Uterus (tissue), 4 donors: ENCODE measurements around the gene FAM200C. TPM values are rescaled to one million over a fixed set of nuclear protein-coding genes. Genes with fewer than 3 reads are reported as not detected.

Source experiments
- DNase-seq, 2 donors: peaks; one replicate each; pipeline ENCODE4 v3.0.0-alpha.2; 2019 to 2020
- H3K27ac ChIP-seq, 2 donors: fragments of 200-600 bp; sonication (generic); 1 replicate in 1 of 2; 2 replicates in 1 of 2; pipeline ENCODE4 v1.5.1; 2016 to 2018
- H3K27me3 ChIP-seq, 2 donors: fragments of 200-600 bp; sonication (generic); one replicate each; pipeline ENCODE4 v1.5.1; 2018 to 2019; ENCODE audit warnings: control low read depth in 1 of 2
- H3K36me3 ChIP-seq, 2 donors: fragments of 200-600 bp; sonication (generic); one replicate each; pipeline ENCODE4 v1.5.1; 2019; ENCODE audit warnings: control low read depth in 1 of 2
- H3K4me1 ChIP-seq, 2 donors: fragments of 200-600 bp; sonication (generic); one replicate each; pipeline ENCODE4 v1.5.1; 2018 to 2019; ENCODE audit warnings: control low read depth in 1 of 2
- H3K4me3 ChIP-seq, 2 donors: fragments of 200-600 bp; sonication (generic); 1 replicate in 1 of 2; 2 replicates in 1 of 2; pipeline ENCODE4 v1.5.1; 2018 to 2019; ENCODE audit warnings: mild to moderate bottlenecking in 1 of 2
- H3K9me3 ChIP-seq, 2 donors: fragments of 200-600 bp; sonication (generic); one replicate each; pipeline ENCODE4 v1.5.1; 2019; ENCODE audit warnings: control low read depth in 1 of 2
- POLR2A ChIP-seq, 2 donors: fragments of 450-650 bp; IDR thresholded peaks; one replicate each; pipeline ENCODE4 v1.6.1; 2016; ENCODE audit warnings: antibody characterized with exemption in 2 of 2, mild to moderate bottlenecking in 1 of 2, moderate library complexity in 1 of 2
- intact Hi-C: fragments of 100-400 bp; cut with DNase I; formaldehyde crosslinking; loops from one replicate; pipeline ENCODE4 v1.15.1; 2023; ENCODE audit warnings: low total_unique reads
- total RNA-seq, 4 donors: library from RNA; depleted of rRNA in 3 of 4; stranded (reverse); fragments of >200 nt in 3 of 4; gene quantifications; one replicate each; pipeline versions ENCODE4 v1.1.0 to v1.2.4, GENCODE V29; 2014 to 2023
- TF ChIP-seq, protein P1 (sequence below), 4 experiments: fragments of 200-600 bp in 2 of 4; fragments of 450-650 bp in 2 of 4; sonication (generic) in 2 of 4; IDR thresholded peaks; one replicate each; pipeline ENCODE4 v1.5.1; 2016 to 2019; ENCODE audit warnings: antibody characterized with exemption in 4 of 4, mild to moderate bottlenecking in 2 of 4, moderate library complexity in 1 of 4
- donor health status: DM: yes; HTN: yes; CAD: no.

The FAM200C gene
- total RNA-seq, 4 donors from 2014 or later = 6.1 to 34.1 (median 18.4) TPM

DNA sequence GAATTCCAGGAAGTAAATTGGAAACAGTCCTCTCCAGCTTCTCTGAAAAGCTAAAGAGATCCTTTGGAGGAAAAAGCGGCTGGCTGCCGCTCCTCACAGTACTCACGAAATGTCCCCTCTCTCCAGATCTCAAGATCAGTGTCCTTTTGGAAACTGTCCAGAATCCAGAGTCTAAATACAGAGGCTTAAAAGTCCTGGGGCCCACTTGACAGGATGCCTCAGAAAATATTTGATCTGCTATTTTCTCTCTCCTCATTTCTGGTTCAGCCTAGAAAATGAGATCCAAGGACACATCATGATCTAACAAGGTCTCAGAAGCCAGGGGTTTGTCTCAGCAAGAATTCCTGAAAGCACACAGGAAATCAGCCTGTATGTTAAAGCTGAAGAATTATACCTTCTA is 36.6 kb downstream of the FAM200C start:
- Histone ChIP-seq H3K4me1 (peaks cover 0 to 3% of the 10 kb centered on the region in 2 donors), H3K36me3 (no peaks in the 10 kb centered on the region), H3K27me3 (no peaks in the 10 kb centered on the region), H3K27ac (peak overlapping the region; percentile 62 to 69), H3K9me3 (no peaks in the 10 kb centered on the region), H3K4me3 (no peak overlapping the region)
- intact Hi-C loops = no loop called here
- no peak for TF ChIP-seq POLR2A (IDR thresholded peaks at IDR 0.05)
- TF ChIP-seq, protein P1, sequence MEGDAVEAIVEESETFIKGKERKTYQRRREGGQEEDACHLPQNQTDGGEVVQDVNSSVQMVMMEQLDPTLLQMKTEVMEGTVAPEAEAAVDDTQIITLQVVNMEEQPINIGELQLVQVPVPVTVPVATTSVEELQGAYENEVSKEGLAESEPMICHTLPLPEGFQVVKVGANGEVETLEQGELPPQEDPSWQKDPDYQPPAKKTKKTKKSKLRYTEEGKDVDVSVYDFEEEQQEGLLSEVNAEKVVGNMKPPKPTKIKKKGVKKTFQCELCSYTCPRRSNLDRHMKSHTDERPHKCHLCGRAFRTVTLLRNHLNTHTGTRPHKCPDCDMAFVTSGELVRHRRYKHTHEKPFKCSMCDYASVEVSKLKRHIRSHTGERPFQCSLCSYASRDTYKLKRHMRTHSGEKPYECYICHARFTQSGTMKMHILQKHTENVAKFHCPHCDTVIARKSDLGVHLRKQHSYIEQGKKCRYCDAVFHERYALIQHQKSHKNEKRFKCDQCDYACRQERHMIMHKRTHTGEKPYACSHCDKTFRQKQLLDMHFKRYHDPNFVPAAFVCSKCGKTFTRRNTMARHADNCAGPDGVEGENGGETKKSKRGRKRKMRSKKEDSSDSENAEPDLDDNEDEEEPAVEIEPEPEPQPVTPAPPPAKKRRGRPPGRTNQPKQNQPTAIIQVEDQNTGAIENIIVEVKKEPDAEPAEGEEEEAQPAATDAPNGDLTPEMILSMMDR (IDR thresholded peaks at IDR 0.05) = no peak
- DNase-seq = no peak

DNA sequence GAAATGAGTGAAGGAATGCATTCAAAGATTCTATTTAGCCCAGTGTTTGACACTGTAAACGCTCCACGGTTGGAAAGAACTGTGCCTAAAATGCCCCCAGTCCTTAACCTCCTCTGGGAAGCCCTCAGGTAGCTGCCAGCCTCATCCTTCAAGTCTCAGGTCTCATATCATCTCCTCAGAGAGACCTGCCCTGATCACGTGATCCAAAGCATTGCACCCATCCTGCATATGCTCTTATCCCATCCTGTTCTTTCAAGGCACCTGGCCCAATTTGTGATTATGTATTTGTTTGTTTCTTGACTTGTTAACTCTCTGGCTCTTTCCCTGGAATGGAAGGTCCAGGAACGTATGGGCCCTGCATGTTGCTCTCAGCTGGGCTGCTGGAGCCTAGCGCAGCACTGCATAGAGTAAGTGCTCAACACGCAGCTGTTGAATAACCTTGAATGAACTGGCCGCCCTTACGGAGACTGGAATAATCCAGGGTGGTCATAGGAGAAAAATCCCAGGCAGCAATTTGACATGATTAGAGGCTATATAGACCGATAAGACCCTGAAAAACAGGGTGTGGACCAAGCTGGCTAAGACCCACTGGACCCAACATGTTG is 38.1 kb downstream of the FAM200C start:
- DNase-seq = no peak
- H3K4me1 ChIP-seq = peaks cover 0 to 9% of the 10 kb centered on the region in 2 donors

DNA sequence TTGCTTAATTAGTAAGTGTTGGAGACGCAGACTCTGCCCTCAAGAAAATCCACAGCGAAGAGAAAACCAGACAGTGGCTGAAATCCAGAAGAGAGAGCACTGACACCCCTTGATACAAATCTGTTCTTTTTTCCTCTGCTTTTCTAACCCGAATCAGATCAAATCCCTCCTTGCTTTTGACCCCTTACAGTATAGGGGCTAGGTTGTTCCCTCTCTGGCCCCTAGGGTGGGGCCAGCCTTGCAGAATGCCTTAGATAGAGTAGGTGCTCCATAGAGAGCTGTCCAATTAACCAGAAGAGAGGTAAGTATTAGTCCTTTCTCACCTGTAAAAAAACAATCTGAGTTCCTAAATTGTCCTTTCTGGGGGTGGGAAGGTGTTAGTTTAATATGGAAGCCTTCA is 39.5 kb downstream of the FAM200C start:
- Histone ChIP-seq H3K36me3 (no peaks in the 10 kb centered on the region), H3K27me3 (no peaks in the 10 kb centered on the region), H3K4me1 (peaks cover 0 to 9% of the 10 kb centered on the region in 2 donors), H3K9me3 (no peaks in the 10 kb centered on the region), H3K4me3 (no peak overlapping the region), H3K27ac (no peak overlapping the region)
- intact Hi-C loops = no loop called here
- no peak for DNase-seq
- TF ChIP-seq, protein P1 (IDR thresholded peaks at IDR 0.05) = no peak
- no peak for TF ChIP-seq POLR2A (IDR thresholded peaks at IDR 0.05)

More for the DNA sequence above, 38.1 kb downstream of the FAM200C start:
- Histone ChIP-seq H3K36me3 (no peaks in the 10 kb centered on the region), H3K4me3 (no peak overlapping the region), H3K27me3 (no peaks in the 10 kb centered on the region), H3K9me3 (no peaks in the 10 kb centered on the region), H3K27ac (no peak overlapping the region)
- TF ChIP-seq POLR2A (IDR thresholded peaks at IDR 0.05) = no peak
- TF ChIP-seq, protein P1 (IDR thresholded peaks at IDR 0.05) = no peak
- intact Hi-C loops = no loop called here

DNA sequence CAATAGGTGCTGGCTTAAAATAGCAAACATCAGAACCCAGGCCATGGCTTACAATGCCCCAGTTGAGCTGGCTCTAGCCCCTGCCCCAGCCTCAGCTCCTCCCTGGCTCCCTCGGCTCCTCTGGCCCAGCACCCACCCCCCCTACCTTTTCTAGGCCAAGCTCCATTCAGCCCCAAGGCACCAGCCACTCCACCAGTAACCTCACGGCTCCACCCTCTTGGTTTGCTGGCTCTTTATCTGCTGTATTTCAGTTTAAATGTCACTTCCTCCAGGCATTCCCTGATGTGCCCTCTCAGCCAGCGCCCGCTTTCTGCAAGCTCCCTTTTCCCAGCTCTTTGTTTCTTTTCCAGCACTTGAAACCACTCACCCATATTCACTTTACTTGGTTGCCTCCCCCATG is 40.0 kb downstream of the FAM200C start:
- DNase-seq = no peak
- Histone ChIP-seq H3K4me3 (no peak overlapping the region), H3K27ac (no peak overlapping the region), H3K27me3 (no peaks in the 10 kb centered on the region), H3K9me3 (no peaks in the 10 kb centered on the region), H3K36me3 (no peaks in the 10 kb centered on the region), H3K4me1 (peaks cover 0 to 9% of the 10 kb centered on the region in 2 donors)
- intact Hi-C loops = no loop called here
- no peak for TF ChIP-seq POLR2A (IDR thresholded peaks at IDR 0.05)
- TF ChIP-seq, protein P1 (IDR thresholded peaks at IDR 0.05) = no peak

DNA sequence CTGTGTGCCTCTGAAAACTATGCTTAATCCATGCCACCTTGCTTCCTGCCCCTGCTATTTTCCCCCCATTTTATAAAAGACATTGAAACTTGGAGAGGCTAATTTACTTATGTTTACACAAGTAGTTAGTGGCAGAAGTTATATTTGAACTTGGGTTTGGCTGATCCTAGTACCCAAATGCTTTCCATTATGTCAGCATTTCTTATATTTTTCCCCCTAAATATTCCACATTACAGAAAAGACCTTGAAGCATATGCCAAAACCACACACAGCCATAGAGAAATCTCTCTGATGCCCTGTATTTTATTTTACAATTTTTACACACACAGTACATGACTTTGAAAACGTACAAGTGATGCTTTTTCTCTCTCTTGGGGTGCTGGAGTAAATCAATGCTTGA is 40.6 kb downstream of the FAM200C start:
- TF ChIP-seq POLR2A (IDR thresholded peaks at IDR 0.05) = no peak
- TF ChIP-seq, protein P1 (IDR thresholded peaks at IDR 0.05) = no peak
- Histone ChIP-seq H3K4me3 (no peak overlapping the region), H3K27ac (no peak overlapping the region), H3K36me3 (no peaks in the 10 kb centered on the region), H3K9me3 (no peaks in the 10 kb centered on the region), H3K27me3 (no peaks in the 10 kb centered on the region), H3K4me1 (peaks cover 0 to 9% of the 10 kb centered on the region in 2 donors)
- intact Hi-C loops = no loop called here
- no peak for DNase-seq
